HepG2 (cell line): ENCODE measurements around the gene KCNH6. TPM values are rescaled to one million over a fixed set of nuclear protein-coding genes. Genes with fewer than 3 reads are reported as not detected.

Experiments
- ATAC-seq: fragments of 200-7000 bp; cut with Tn5 transposase; 3 replicates; pipeline ENCODE4 v1.9.1; 2020; ENCODE audit warnings: mild to moderate bottlenecking, moderate library complexity
- BruUV-seq: library from RNA; stranded (reverse); fragments of 400-500 nt; replicated peaks from 2 replicates; lab custom pipeline; 2021; lab: Mats Ljungman, UMichigan
- CTCF ChIA-PET: fragments of 300-600 bp; formaldehyde crosslinking; extraction: SDS; loops from one replicate; lab custom pipeline; 2021; ENCODE audit warnings: low total read pairs, inconsistent platforms, low intra/inter-chr PET ratio; lab: Yijun Ruan, JAX
- POLR2A ChIA-PET: fragments of 350-600 bp; sonication (Branson Sonifier 250); formaldehyde crosslinking; loops from one replicate; lab custom pipeline; 2020; ENCODE audit warnings: antibody characterized with exemption, inconsistent platforms; lab: Yijun Ruan, JAX
- DNase-seq: peaks from one replicate; pipeline ENCODE4 v3.0.0-alpha.2; 2015; ENCODE audit warnings: low spot score
- FAIRE-seq: peaks from 3 replicates; lab custom pipeline; 2011; peaks lifted over from hg19 to GRCh38; lab: Jason Lieb, UNC
- H2AFZ ChIP-seq: one replicate; pipeline ENCODE4 v1.6.1; 2011; ENCODE audit warnings: low read length, inconsistent platforms
- H3K27ac ChIP-seq: fragments of 300-600 bp; 3 replicates; pipeline ENCODE4 v1.8.0; 2011; ENCODE audit warnings: mixed run types, mild to moderate bottlenecking, mixed read lengths, low read length, inconsistent platforms; ENCODE audit not compliant: insufficient read depth; ENCODE audit errors: extremely low read length
- H3K27me3 ChIP-seq, 2 experiments: fragments of 200-600 bp in 1 of 2; 2 replicates in 1 of 2; 3 replicates in 1 of 2; pipeline versions ENCODE4 v1.6.0 to v1.8.0; 2011; ENCODE audit warnings: low read length in 2 of 2, mild to moderate bottlenecking in 2 of 2, moderate library complexity in 2 of 2, inconsistent platforms in 1 of 2; ENCODE audit not compliant: insufficient read depth in 2 of 2, control insufficient read depth in 1 of 2
- H3K36me3 ChIP-seq, 2 experiments: fragments of 200-600 bp in 1 of 2; replicated peaks in 1 of 2; 2 replicates in 1 of 2; 3 replicates in 1 of 2; pipeline versions ENCODE4 v1.5.1 to v1.8.0; 2011; ENCODE audit warnings: low read length in 2 of 2, inconsistent platforms in 1 of 2; ENCODE audit not compliant: insufficient read depth in 2 of 2, control insufficient read depth in 1 of 2
- H3K4me1 ChIP-seq: 2 replicates; pipeline ENCODE4 v1.5.1; 2012; ENCODE audit warnings: low read length, inconsistent platforms; ENCODE audit not compliant: insufficient read depth
- H3K4me2 ChIP-seq: 2 replicates; pipeline ENCODE4 v1.6.0; 2011; ENCODE audit warnings: low read depth, low read length, inconsistent platforms
- H3K4me3 ChIP-seq, 3 experiments: fragments of 200-600 bp in 1 of 3; sonication (generic), shearing (Covaris generic) in 1 of 3; replicated peaks in 1 of 3; 2 replicates each; pipeline ENCODE4 v1.5.1; 2011 to 2016; ENCODE audit warnings: low read length in 3 of 3, inconsistent platforms in 2 of 3, low read depth in 2 of 3, mild to moderate bottlenecking in 2 of 3, control low read depth in 1 of 3, mixed read lengths in 1 of 3; ENCODE audit not compliant: insufficient read depth in 1 of 3
- H3K79me2 ChIP-seq: one replicate; pipeline ENCODE4 v1.6.1; 2011; ENCODE audit warnings: low read length, inconsistent platforms; ENCODE audit not compliant: insufficient read depth
- H3K9ac ChIP-seq: 2 replicates; pipeline ENCODE4 v1.6.0; 2011; ENCODE audit warnings: mild to moderate bottlenecking, low read depth, low read length, inconsistent platforms; ENCODE audit not compliant: insufficient read depth
- H3K9me3 ChIP-seq: 2 replicates; pipeline ENCODE4 v1.5.1; 2012; ENCODE audit warnings: mild to moderate bottlenecking, low read length
- H4K20me1 ChIP-seq: 2 replicates; pipeline ENCODE4 v1.6.0; 2011; ENCODE audit warnings: inconsistent platforms, mild to moderate bottlenecking, low read length, moderate library complexity; ENCODE audit not compliant: insufficient read depth
- GMEB2 ChIP-seq: IDR thresholded peaks from 2 replicates; pipeline ENCODE4 v1.6.1; 2016; ENCODE audit warnings: missing biosample characterization, missing genetic modification reagents, low read depth
- HOXA3 ChIP-seq: sonication (generic); formaldehyde crosslinking; IDR thresholded peaks from 2 replicates; pipeline ENCODE4 v1.5.0; 2020; ENCODE audit warnings: missing genetic modification reagents
- NR2F2 ChIP-seq: IDR thresholded peaks from 2 replicates; pipeline ENCODE4 v1.6.1; 2012; ENCODE audit warnings: low read depth, inconsistent platforms, borderline replicate concordance
- POLR2AphosphoS2 ChIP-seq: IDR thresholded peaks from 2 replicates; pipeline ENCODE4 v1.6.1; 2011; ENCODE audit warnings: low read depth, low read length, improper control_type of control experiment
- ZC3H13 ChIP-seq: sonication (generic); formaldehyde crosslinking; IDR thresholded peaks from 2 replicates; pipeline ENCODE4 v1.8.1; 2023; ENCODE audit warnings: mild to moderate bottlenecking, missing genetic modification reagents, moderate library complexity
- ZNF383 ChIP-seq: sonication (generic); formaldehyde crosslinking; IDR thresholded peaks from 2 replicates; pipeline ENCODE4 v1.4.0; 2020; ENCODE audit warnings: missing genetic modification reagents, mild to moderate bottlenecking, borderline replicate concordance
- ZNF713 ChIP-seq: sonication (generic); formaldehyde crosslinking; IDR thresholded peaks from 2 replicates; pipeline ENCODE4 v1.4.0; 2020; ENCODE audit warnings: mild to moderate bottlenecking, missing genetic modification reagents
- ZNF75D ChIP-seq: sonication (generic); formaldehyde crosslinking; IDR thresholded peaks from 2 replicates; pipeline ENCODE4 v1.8.1; 2023; ENCODE audit warnings: missing genetic modification reagents, mild to moderate bottlenecking, borderline replicate concordance
- WGBS: methylation state at CpG from one replicate; pipeline ENCODE4 v1.1.6; 2017; ENCODE audit warnings: low lambda C conversion rate; 5-methylcytosine and 5-hydroxymethylcytosine counted together
- in situ Hi-C: cut with HindIII; loops from 2 replicates; pipeline ENCODE4 v1.10.0; 2017; ENCODE audit warnings: low pct_unique_long_range_greater_than_20kb; ENCODE audit not compliant: extremely low pct_ligation_motif_present
- intact Hi-C: fragments of 100-400 bp; cut with micrococcal nuclease; formaldehyde crosslinking; loops from one replicate; pipeline ENCODE4 v1.10.0; 2022; ENCODE audit not compliant: unreplicated experiment
- polyA plus RNA-seq, 8 experiments: library from polyadenylated mRNA; depleted of rRNA in 3 of 8; stranded (reverse) in 7 of 8; unstranded in 1 of 8; fragments of >200 nt; fragmentation: Illumina TruSeq in 4 of 8; extraction: Trizol in 4 of 8; gene quantifications; 2 replicates each; pipeline versions ENCODE4 v1.2.1 to v1.2.3, GENCODE V29; 2011 to 2016; ENCODE audit warnings: low read depth in 4 of 8, missing spikeins in 1 of 8, mixed read lengths in 1 of 8; ENCODE audit not compliant: insufficient read depth in 1 of 8
- total RNA-seq, 5 experiments: library from RNA; depleted of rRNA; stranded (reverse); fragments of >200 nt; fragmentation: Illumina TruSeq; extraction: Trizol; gene quantifications; 2 replicates each; pipeline ENCODE4 v1.2.3, GENCODE V29; 2016; ENCODE audit warnings: low read depth in 1 of 5

KCNH6 gene
- total and polyA plus RNA-seq, 2 of the 13 experiments (the other 11 are each of a cell fraction or from before 2014, with no cell fraction given), result 0.05 to 0.18 TPM

- no TSS peak for BruUV-seq
- H4K20me1 ChIP-seq, result peaks cover 32% of the 10 kb centered on the region
- DNase-seq, result no peak
- POLR2A ChIA-PET, result no interaction called here
- in situ Hi-C loops, result no loop called here
- H3K27me3 ChIP-seq, result no peaks in the 10 kb centered on the region
- WGBS, result 95% methylated on average over 2 of the region's 2 CpGs
- no peak for TF ChIP-seq ZNF713 (CRISPR knock-in tag)
- TF ChIP-seq ZNF75D (CRISPR knock-in tag), result no peak
- no peak for TF ChIP-seq POLR2AphosphoS2
- TF ChIP-seq NR2F2, result no peak
- TF ChIP-seq ZC3H13 (CRISPR knock-in tag), result no peak
- no peak for TF ChIP-seq HOXA3
- no peak for TF ChIP-seq GMEB2 (CRISPR knock-in tag)
- TF ChIP-seq ZNF383 (CRISPR knock-in tag), result no peak
- TF ChIP-seq, all 625 proteins: peak for 0
- Histone ChIP-seq H3K4me3 (no peak overlapping the region), H3K9ac (no peak overlapping the region), H3K4me1 (0 out of 2 replicates have a peak, but pooled peaks cover 5% of the 10 kb centered on the region), H2AFZ (no peak overlapping the region), H3K4me2 (no peak overlapping the region), H3K36me3 (peaks cover 0 to 5% of the 10 kb centered on the region in 2 experiments; a peak in 1 of 5 replicates), H3K27ac (no peak overlapping the region), H3K9me3 (no peaks in the 10 kb centered on the region), H3K79me2 (peaks cover 77% of the 10 kb centered on the region)
- ATAC-seq, result no peak
- intact Hi-C loops, result no loop called here
- CTCF ChIA-PET, result no interaction called here
- FAIRE-seq, result no peak
Observed at GRCh38 chr17:63563339-63563738, 40.2 kb downstream of the KCNH6 start.
